ENCODE measurements around the gene TBCD.

Gene TBCD

GRCh38 chr17:82881900-82882714 is 130.2 kb downstream of the TBCD start:
- FAIRE-seq (no peak), DNase-seq (ENCODE audit: insufficient read length, low spot score) (no peak)

DNA sequence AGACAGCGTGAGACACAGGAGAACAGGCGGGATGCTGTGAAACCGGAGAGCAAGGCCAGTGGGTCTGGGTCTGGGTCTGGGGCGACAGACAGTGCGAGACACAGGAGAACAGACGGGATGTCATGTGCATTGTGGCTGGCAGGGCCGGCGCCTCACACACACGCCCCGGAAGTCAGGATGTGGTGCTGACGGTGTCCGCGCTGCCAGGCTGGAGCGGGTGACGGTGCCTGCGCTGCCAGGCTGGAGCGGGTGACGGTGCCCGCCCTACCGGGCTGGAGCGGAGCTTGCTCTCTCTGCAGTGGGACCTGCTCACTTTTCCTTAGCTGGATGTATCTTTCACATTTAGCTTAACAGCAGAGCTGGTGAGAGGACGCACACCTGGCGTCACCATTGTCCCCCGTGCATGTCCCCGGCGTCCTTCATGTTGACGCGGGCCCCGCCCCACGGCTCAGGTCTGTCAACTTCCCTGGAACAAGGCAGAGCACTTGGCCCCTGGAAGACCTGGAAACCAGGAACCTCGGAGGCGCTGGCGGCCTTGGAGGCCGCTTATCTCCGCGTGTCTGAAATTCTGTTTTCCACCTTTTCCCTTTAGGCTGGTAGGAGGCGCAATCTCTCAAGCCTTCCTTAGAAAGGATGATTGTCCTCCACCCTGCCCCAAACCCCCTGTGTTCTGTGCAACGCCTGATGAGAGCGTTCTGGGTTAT is 131.0 kb downstream of the TBCD start:
- FAIRE-seq: no peak
- no peak for DNase-seq (ENCODE audit: insufficient read length, low spot score)

- no peak for DNase-seq (ENCODE audit: insufficient read length, low spot score)
- FAIRE-seq: no peak
Measured at GRCh38 chr17:82883419-82884031, 131.7 kb downstream of the TBCD start.

- FAIRE-seq: no peak
Measured at GRCh38 chr17:82884341-82884969, 132.6 kb downstream of the TBCD start.

DNA sequence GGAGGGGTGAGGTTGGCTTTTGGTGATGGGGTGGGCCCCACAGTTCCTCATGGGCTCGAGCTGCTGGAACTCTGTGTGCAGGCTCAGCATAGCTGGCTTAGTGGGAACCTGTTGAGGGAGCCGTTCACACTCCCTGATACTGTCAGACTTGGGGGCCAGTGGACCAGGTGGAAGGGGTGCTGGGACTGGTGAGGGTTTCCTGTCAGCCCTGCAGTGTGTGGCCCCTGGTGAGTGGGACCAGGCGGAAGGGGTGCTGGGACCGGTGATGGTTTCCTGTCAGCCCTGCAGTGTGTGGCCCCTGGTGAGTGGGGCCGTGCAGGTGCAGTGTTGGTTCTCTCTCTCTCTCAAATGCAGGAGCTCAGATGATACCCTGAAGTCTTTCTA is 133.1 kb downstream of the TBCD start:
- no peak for FAIRE-seq
- DNase-seq (ENCODE audit: insufficient read length, low spot score): no peak

More at GRCh38 chr17:82884341-82884969, 132.6 kb downstream of the TBCD start:
- DNase-seq (ENCODE audit: insufficient read length, low spot score): no peak

- DNase-seq (ENCODE audit: insufficient read length, low spot score): no peak
- FAIRE-seq: no peak
Measured at GRCh38 chr17:82887255-82888164, 135.6 kb downstream of the TBCD start.

DNA sequence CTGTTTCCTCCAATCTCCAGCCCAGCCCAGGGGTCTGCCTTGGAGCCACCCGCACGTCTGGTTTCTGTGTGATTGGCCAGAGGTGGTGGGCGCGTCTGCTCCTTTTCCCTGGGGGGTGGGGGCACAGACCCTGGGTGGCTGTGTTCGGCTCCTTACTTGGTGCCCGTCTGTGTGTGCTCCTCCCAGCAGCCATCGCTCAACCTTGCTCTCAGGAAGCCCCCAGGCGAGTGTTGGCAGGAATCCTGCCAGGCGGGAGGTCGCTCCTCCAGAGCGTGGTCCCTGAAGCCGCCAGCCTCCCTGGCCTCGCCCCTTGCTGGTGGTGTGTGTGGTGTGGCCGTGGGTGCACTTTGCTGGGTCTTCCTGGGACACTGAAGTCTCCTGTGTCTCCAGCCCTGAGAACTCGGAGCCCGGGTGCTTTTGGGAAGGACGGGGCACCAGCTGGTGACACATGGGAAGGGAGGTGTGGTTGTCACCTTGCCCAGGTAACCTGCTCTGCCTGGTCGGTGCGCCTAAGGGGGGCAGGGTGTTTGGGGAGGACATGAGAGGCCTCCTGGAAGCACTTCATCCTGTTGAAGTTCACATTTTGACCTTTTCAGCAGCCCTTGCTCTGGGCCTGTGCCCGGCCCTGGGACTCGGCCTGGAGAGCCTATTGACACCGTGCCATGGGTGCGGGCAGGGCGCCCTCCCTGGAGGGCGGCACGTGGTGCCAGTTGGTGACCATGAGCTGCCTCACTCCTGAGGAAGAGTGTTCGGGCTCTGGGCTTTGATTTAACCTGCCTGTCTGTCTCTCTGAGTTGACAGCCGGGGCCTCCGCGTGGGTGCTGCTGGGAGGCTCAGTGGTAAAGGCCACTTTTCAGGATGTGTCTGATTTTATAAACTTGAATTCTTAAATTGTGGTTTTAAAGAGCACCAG is 137.0 kb downstream of the TBCD start:
- FAIRE-seq: no peak

DNA sequence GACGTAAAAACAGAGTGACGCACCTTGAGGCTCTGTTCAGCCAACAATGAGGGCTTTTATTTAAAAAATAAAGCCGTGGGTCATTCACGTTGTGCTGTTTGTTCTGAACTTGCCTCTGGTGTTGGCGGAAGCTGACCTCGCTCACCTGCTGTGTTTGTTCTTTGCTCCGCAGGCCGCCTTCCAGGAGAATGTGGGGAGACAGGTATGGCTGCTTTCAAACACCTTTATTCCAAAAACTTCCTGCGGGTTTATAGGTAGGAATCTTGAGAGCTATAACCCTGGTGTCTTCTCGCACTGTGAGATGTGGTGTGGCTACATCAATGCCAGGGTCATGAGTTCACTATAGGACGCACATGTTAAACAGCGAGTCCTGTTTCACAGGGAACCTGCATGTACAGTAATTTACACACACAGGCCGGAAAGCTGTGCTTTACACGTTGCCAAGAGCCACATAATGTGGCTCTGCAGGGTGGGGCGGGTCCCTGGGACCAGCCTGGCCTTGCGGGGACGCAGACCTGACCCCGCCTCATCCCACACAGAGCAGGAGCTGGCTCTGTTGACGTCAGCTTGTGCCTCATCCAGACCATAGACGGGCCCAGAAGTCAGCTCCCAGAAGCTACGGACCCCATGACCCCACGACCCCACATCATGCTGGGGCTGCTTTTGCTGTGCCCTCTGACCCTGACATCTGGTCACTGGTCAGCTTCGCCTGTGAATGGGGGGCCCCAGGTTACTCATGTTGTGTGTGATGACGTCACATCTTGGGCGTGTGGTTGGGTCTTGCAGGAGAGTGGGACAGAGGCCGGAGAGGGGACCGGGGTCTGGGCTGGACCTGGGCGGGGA is 137.9 kb downstream of the TBCD start:
- DNase-seq (ENCODE audit: insufficient read length, low spot score): no peak
- no peak for FAIRE-seq

More for the DNA sequence above, 137.0 kb downstream of the TBCD start:
- DNase-seq (ENCODE audit: insufficient read length, low spot score): no peak

DNA sequence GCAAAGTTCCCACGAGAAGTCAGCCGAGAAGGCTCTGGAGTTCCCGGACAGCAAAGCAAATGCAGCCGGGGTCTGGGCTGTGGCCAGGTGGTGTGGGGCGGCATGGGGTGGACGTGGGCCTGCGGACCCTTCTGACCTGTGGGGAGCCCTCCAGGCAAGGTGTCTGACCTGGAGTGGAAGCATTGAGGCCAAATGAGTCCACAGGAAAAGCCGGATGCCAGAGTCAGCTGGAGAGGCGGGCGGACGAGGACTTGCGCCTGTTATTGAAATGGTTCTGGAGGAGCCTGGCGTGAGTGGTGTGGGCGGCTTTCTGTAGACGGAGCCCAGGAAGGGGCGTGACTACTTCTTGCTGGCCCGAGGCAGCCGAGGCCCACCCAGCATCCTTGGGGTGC is 138.5 kb downstream of the TBCD start:
- no peak for DNase-seq (ENCODE audit: insufficient read length, low spot score)
- no peak for FAIRE-seq

- FAIRE-seq (no peak), DNase-seq (ENCODE audit: insufficient read length, low spot score) (no peak)
Measured at GRCh38 chr17:82890926-82891678, 139.2 kb downstream of the TBCD start.

- FAIRE-seq (no peak), DNase-seq (ENCODE audit: insufficient read length, low spot score) (no peak)
Measured at GRCh38 chr17:82891911-82892310, 140.0 kb downstream of the TBCD start.

DNA sequence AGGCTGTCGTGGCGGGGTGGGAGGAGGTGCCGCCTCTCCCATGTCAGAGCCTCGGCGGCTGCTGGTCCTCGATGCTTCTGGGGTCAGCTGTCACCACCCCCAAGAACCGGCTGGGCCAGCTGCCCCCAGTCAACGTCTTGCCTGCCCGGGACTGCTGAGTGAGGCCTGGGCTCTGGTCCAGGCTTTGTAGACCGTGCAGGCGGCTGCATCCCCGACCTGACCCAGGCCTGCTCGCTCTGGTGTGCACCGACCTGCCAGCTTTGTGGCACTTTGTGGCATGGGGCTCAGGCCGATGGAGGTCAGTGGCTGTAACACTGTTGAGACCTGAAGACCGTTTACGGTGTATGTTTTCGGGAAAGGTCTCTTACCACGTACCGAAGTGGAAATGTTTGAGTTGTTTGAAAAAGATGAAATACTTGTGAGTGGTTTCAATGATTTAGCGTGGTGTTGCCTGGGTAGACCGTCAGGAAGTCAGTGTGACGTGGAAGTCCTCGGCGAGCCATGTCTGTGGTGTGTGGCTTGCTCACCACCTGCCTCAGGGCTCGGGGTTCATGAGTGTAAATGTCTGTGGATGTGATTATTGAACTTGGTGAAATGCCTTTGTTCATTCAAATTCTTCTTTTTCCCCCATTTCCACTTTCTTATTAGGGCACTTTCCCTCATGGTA is 141.2 kb downstream of the TBCD start:
- DNase-seq (ENCODE audit: insufficient read length, low spot score) (no peak), FAIRE-seq (no peak)

GRCh38 chr17:82893779-82894178 is 141.9 kb downstream of the TBCD start:
- peak; percentile 57 for FAIRE-seq
- DNase-seq (ENCODE audit: insufficient read length, low spot score): no peak

DNA sequence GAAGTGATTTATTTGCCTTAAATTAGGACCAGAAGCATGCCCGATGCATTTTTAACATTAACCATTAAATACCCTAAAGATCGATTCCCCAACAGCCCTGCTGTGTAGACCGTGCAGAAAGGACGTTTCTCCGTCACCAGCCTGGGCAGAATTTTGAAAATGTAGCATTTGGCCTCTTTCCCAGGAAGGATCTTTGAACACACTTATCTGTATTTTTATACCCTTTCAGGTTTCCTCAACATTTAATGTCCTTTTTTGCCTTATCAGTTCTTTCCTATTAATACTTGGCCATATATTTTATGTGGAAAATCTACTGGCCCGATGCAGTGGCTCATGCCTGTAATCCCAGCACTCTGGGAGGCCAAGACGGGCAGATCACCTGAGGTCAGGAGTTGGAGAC is 142.5 kb downstream of the TBCD start:
- FAIRE-seq: no peak
- no peak for DNase-seq (ENCODE audit: insufficient read length, low spot score)

GRCh38 chr17:82895087-82895486 is 143.2 kb downstream of the TBCD start:
- no peak for FAIRE-seq

GRCh38 chr17:82896071-82897000 is 144.5 kb downstream of the TBCD start:
- DNase-seq (ENCODE audit: insufficient read length, low spot score): no peak
- no peak for FAIRE-seq

More at GRCh38 chr17:82895087-82895486, 143.2 kb downstream of the TBCD start:
- DNase-seq (ENCODE audit: insufficient read length, low spot score): no peak
